SK-N-SH (cell line): ENCODE measurements around the gene RBM38. TPM values are rescaled to one million over a fixed set of nuclear protein-coding genes. Genes with fewer than 3 reads are reported as not detected.
"Not testable (repeated sequence)": the region's sequence is repeated elsewhere in the genome, so short reads cannot be mapped to it uniquely, and the experiment has no call there.

Source experiments
- CTCF ChIA-PET: fragments of 300-600, 350-600 bp; formaldehyde crosslinking; extraction: SDS; loops from one replicate; lab custom pipeline; 2021; lab: Yijun Ruan, JAX
- POLR2A ChIA-PET: fragments of 350-600 bp; sonication (Branson Sonifier 250); formaldehyde crosslinking; extraction: SDS; loops from one replicate; lab custom pipeline; 2020; ENCODE audit warnings: antibody characterized with exemption, inconsistent platforms; lab: Yijun Ruan, JAX
- DNase-seq: peaks from one replicate; pipeline ENCODE4 v3.0.0; 2012
- H2AFZ ChIP-seq: fragments of 200-600 bp; sonication (generic); 2 replicates; pipeline ENCODE4 v1.8.1; 2016; ENCODE audit warnings: antibody characterized with exemption, mild to moderate bottlenecking, low read depth
- H3F3A ChIP-seq: fragments of 200-600 bp; sonication (generic); replicated peaks from 2 replicates; pipeline ENCODE3; 2016; ENCODE audit warnings: antibody characterized with exemption, mild to moderate bottlenecking; ENCODE audit not compliant: insufficient read depth
- H3K27ac ChIP-seq, 2 experiments: fragments of 200-500 bp in 1 of 2; fragments of 200-600 bp in 1 of 2; sonication (Bioruptor generic) in 1 of 2; sonication (generic), shearing (Covaris generic) in 1 of 2; 2 replicates each; pipeline versions ENCODE4 v1.5.1 to v1.6.1; 2014 to 2016; ENCODE audit warnings: low read depth in 2 of 2, inconsistent platforms in 1 of 2, low read length in 1 of 2, mild to moderate bottlenecking in 1 of 2, mixed read lengths in 1 of 2
- H3K27me3 ChIP-seq: fragments of 200-600 bp; sonication (generic), shearing (Covaris generic); 2 replicates; pipeline ENCODE4 v1.6.1; 2016; ENCODE audit warnings: mixed run types; ENCODE audit not compliant: insufficient read depth
- H3K36me3 ChIP-seq, 2 experiments: fragments of 200-500 bp in 1 of 2; fragments of 200-600 bp in 1 of 2; sonication (Bioruptor generic) in 1 of 2; sonication (generic) in 1 of 2; replicated peaks in 1 of 2; 2 replicates each; pipeline versions ENCODE3 to v1.5.1; 2014 to 2016; ENCODE audit warnings: low read length in 1 of 2, mild to moderate bottlenecking in 1 of 2; ENCODE audit not compliant: insufficient read depth in 2 of 2, control insufficient read depth in 1 of 2
- H3K4me1 ChIP-seq, 2 experiments: fragments of 200-500 bp in 1 of 2; fragments of 200-600 bp in 1 of 2; sonication (Bioruptor generic) in 1 of 2; sonication (generic), shearing (Covaris generic) in 1 of 2; 2 replicates each; pipeline versions ENCODE4 v1.5.1 to v1.6.1; 2014 to 2016; ENCODE audit warnings: low read depth in 1 of 2, low read length in 1 of 2, mixed run types in 1 of 2; ENCODE audit not compliant: insufficient read depth in 2 of 2, control insufficient read depth in 1 of 2
- H3K4me2 ChIP-seq: fragments of 200-600 bp; sonication (generic), shearing (Covaris generic); 2 replicates; pipeline ENCODE4 v1.6.1; 2017; ENCODE audit warnings: mixed run types
- H3K4me3 ChIP-seq, 2 experiments: fragments of 200-500 bp in 1 of 2; fragments of 200-600 bp in 1 of 2; sonication (Bioruptor generic) in 1 of 2; sonication (generic), shearing (Covaris generic) in 1 of 2; 2 replicates each; pipeline versions ENCODE4 v1.5.1 to v1.8.1; 2014 to 2016; ENCODE audit warnings: low read depth in 2 of 2, inconsistent platforms in 1 of 2, low read length in 1 of 2, mild to moderate bottlenecking in 1 of 2, mixed read lengths in 1 of 2, moderate library complexity in 1 of 2
- H3K79me2 ChIP-seq: fragments of 200-600 bp; sonication (generic); 2 replicates; pipeline ENCODE4 v1.8.1; 2017; ENCODE audit warnings: mild to moderate bottlenecking; ENCODE audit not compliant: insufficient read depth
- H3K9ac ChIP-seq: fragments of 200-600 bp; sonication (generic); 2 replicates; pipeline ENCODE4 v1.6.1; 2017; ENCODE audit warnings: mixed run types
- H3K9me2 ChIP-seq: fragments of 200-600 bp; sonication (generic); 2 replicates; pipeline ENCODE4 v1.6.1; 2017; ENCODE audit warnings: mixed run types
- H3K9me3 ChIP-seq: fragments of 200-600 bp; sonication (generic); 2 replicates; pipeline ENCODE4 v1.6.1; 2017; ENCODE audit warnings: mixed run types, mild to moderate bottlenecking, moderate library complexity
- H4K20me1 ChIP-seq: fragments of 200-600 bp; sonication (generic); 2 replicates; pipeline ENCODE4 v1.6.1; 2017; ENCODE audit warnings: mild to moderate bottlenecking, mixed run types; ENCODE audit not compliant: insufficient read depth
- CHD2 ChIP-seq: fragments of 150-350 bp; IDR thresholded peaks from 2 replicates; pipeline ENCODE4 v1.6.1; 2018; ENCODE audit warnings: low read length; ENCODE audit not compliant: partially characterized antibody
- FOSL2 ChIP-seq: IDR thresholded peaks from 2 replicates; pipeline ENCODE4 v1.4.0; 2012; ENCODE audit warnings: low read depth, mild to moderate bottlenecking, moderate library complexity, borderline replicate concordance
- FOXJ3 ChIP-seq: sonication (generic); formaldehyde crosslinking; IDR thresholded peaks from 2 replicates; pipeline ENCODE4 v1.5.1; 2020; ENCODE audit warnings: mild to moderate bottlenecking, missing genetic modification reagents
- GABPA ChIP-seq: IDR thresholded peaks from 2 replicates; pipeline ENCODE4 v1.4.0; 2012; ENCODE audit warnings: low read depth, mild to moderate bottlenecking
- WGBS: methylation state at CpG from one replicate; pipeline ENCODE4 v1.1.6; 2017; ENCODE audit warnings: low lambda C conversion rate; 5-methylcytosine and 5-hydroxymethylcytosine counted together
- polyA plus RNA-seq, 3 experiments: library from polyadenylated mRNA; depleted of rRNA; stranded (reverse); fragments of >200 nt; gene quantifications; 2 replicates each; pipeline ENCODE4 v1.2.3, GENCODE V29; 2012
- TF ChIP-seq, protein P1 (sequence below): IDR thresholded peaks from 2 replicates; pipeline ENCODE4 v1.4.0; 2012; ENCODE audit warnings: low read depth
- TF ChIP-seq, protein P2 (sequence below): fragments of 200-600 bp; sonication (generic); IDR thresholded peaks from 2 replicates; pipeline ENCODE4 v1.6.1; 2017; ENCODE audit warnings: antibody characterized with exemption, mild to moderate bottlenecking, moderate library complexity

The RBM38 gene
- polyA plus RNA-seq, 1 of the 3 experiments (the other 2 are of a cell fraction): 11.5 TPM

DNA sequence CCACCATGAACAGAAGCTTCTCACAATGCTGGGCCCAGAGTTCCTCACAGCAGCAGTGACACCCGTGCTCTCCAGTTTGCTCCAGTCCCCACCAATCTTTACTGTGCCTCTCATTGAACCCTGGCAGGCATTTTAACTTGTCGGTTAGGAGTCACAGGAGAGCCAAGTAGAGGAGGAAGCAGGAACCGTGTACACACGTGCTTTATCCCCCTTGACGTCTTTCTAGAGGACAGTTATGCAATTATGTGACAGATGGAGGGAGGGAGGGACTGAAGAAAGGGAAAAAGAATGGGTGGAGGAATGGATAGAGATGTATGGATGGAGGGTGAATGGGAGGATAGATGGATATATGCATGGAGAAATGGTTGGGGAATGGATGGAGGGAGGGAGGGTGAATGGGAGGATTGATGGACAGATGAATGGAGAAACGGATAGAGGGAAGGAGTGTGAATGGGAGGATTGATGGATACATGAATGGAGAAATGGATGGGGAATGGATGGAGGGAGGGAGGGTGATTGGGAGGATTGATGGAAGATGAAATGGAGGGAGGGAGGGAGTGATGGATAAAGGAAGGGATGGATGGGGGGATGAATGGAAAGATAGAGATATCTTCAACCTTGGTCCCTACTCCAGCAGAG, 26.0 kb downstream of the RBM38 start (continued):
- TF ChIP-seq, protein P1, sequence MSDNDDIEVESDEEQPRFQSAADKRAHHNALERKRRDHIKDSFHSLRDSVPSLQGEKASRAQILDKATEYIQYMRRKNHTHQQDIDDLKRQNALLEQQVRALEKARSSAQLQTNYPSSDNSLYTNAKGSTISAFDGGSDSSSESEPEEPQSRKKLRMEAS: no peak
- TF ChIP-seq FOXJ3 (CRISPR knock-in tag): no peak
- TF ChIP-seq, protein P2, sequence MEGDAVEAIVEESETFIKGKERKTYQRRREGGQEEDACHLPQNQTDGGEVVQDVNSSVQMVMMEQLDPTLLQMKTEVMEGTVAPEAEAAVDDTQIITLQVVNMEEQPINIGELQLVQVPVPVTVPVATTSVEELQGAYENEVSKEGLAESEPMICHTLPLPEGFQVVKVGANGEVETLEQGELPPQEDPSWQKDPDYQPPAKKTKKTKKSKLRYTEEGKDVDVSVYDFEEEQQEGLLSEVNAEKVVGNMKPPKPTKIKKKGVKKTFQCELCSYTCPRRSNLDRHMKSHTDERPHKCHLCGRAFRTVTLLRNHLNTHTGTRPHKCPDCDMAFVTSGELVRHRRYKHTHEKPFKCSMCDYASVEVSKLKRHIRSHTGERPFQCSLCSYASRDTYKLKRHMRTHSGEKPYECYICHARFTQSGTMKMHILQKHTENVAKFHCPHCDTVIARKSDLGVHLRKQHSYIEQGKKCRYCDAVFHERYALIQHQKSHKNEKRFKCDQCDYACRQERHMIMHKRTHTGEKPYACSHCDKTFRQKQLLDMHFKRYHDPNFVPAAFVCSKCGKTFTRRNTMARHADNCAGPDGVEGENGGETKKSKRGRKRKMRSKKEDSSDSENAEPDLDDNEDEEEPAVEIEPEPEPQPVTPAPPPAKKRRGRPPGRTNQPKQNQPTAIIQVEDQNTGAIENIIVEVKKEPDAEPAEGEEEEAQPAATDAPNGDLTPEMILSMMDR: no peak
- TF ChIP-seq FOSL2: no peak
- TF ChIP-seq CHD2: no peak
- TF ChIP-seq, all 33 proteins: peak for 0

DNA sequence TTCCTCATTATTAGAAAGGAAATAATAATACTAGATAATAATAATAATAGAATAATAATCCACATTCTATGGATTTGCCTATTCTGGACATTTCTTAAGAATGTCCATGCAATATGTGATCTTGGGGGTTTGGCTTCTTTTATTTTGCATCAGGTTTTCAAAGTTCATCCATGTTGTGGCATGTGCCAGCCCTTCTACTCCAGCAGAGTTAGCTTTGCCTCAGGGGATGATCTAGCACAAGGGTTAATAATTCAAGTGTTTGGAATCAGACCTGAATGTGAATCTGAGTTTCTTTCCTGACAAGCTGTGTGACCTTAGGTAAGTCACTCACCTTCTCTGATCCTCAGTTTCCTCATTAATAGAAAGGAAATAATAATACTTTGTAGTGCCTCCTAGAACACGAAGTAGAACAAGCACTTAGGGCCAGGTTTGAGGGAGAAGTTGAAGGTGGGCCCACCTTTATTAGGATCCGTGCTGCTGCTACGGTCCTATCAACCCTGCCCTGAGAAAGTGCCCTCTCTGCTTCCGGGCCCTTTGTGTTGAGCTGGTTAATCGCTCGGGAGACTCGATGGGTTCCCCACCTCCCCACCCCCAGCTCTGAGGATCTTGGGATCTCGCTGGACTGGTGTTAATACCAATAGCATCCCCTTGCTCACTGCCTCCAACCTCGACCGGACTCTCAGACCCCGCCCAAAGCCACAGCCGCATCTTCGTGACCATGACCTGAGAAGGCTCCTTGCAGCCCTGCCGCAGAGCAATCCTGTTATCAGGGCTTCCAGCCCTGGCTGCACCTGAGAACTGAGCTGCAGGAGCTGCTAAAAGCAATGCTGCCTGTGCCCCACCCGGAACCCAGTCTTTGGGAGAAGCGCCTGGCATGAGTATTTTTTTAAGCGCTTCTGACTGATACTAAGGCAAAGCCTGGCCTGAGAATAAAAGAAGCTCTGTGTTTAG, 26.9 kb downstream of the RBM38 start:
- no peaks in the 10 kb centered on the region for H4K20me1 ChIP-seq
- H3K36me3 ChIP-seq: no peaks in the 10 kb centered on the region
- H2AFZ ChIP-seq: no peak overlapping the region
- H3K4me2 ChIP-seq: no peak overlapping the region
- no peaks in the 10 kb centered on the region for H3K79me2 ChIP-seq
- 61% methylated on average over 16 of the region's 17 CpGs for WGBS
- H3K9ac ChIP-seq: no peak overlapping the region
- H3K4me1 ChIP-seq: no peaks in the 10 kb centered on the region; a peak in 1 of 4 replicates
- DNase-seq: no peak
- H3F3A ChIP-seq: peaks cover 3% of the 10 kb centered on the region
- no peak for TF ChIP-seq GABPA
- no peak overlapping the region for H3K4me3 ChIP-seq
- H3K9me2 ChIP-seq: no peaks in the 10 kb centered on the region
- no peaks in the 10 kb centered on the region for H3K9me3 ChIP-seq
- POLR2A ChIA-PET: no interaction called here
- CTCF ChIA-PET: interaction anchor here (1.1 kb wide), 1 partner anchor 78 kb away, joined by 3 read pairs; no protein-coding TSS in a partner anchor
- H3K27ac ChIP-seq: no peak overlapping the region
- H3K27me3 ChIP-seq: no peaks in the 10 kb centered on the region

DNA sequence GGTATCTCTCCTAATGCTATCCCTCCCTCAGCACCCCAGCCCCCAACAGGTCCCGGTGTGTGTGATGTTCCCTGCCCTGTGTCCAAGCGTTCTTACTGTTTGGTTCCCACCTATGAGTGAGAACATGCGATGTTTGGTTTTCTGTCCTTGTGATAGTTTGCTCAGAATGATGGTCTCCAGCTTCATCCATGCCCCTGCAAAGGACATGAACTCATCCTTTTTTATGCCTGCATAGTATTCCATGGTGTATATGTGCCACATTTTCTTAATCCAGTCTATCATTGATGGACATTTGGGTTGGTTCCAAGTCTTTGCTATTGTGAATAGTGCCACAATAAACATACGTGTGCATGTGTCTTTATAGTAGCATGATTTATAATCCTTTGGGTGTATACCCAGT, 28.3 kb downstream of the RBM38 start:
- H3K36me3 ChIP-seq, H2AFZ ChIP-seq, H3K79me2 ChIP-seq, H3K4me2 ChIP-seq, H3K4me1 ChIP-seq, H3K27me3 ChIP-seq, H3K27ac ChIP-seq, CTCF ChIA-PET, DNase-seq, POLR2A ChIA-PET, H3K9ac ChIP-seq, H4K20me1 ChIP-seq, H3K4me3 ChIP-seq, H3F3A ChIP-seq, H3K9me3 ChIP-seq, H3K9me2 ChIP-seq: not testable (repeated sequence)
- WGBS: 63% methylated on average over 4 of the region's 4 CpGs
